Uterus (tissue), 2 donors: Measurements from ENCODE around the gene NCR1.

Experiments used
- CTCF ChIP-seq, 4 experiments: fragments of 200-600 bp in 2 of 4; fragments of 450-650 bp in 2 of 4; sonication (generic) in 2 of 4; IDR thresholded peaks; one replicate each; pipeline ENCODE4 v1.5.1; 2016 to 2019; ENCODE audit warnings: antibody characterized with exemption in 4 of 4, mild to moderate bottlenecking in 2 of 4, moderate library complexity in 1 of 4
- POLR2A ChIP-seq, 2 donors: fragments of 450-650 bp; IDR thresholded peaks; one replicate each; pipeline ENCODE4 v1.6.1; 2016; ENCODE audit warnings: antibody characterized with exemption in 2 of 2, mild to moderate bottlenecking in 1 of 2, moderate library complexity in 1 of 2

DNA sequence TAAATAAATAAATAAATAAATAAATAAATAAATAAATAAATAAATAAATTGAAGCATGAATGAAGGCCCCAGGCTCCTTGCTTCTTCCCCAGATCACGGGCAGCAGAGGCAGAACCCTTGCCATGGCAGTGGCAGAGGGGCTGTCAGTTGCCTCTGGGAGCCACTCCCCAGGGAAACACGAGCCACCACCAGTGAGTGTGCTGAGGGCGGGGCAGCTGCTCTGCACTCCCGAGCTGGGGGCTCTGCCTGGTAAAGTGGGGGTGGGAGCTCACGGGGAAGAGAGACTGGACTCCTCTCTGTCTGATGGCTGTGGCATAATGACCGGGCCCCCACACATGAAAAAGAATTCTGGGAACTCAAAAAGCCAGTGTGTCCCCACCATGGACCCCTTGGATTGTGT lies 24.1 kb upstream of the NCR1 start:
- TF ChIP-seq POLR2A (IDR thresholded peaks at IDR 0.05) = no peak
- TF ChIP-seq CTCF (IDR thresholded peaks at IDR 0.05) = no peak
